Right lobe of liver (tissue), 6 donors: ENCODE results near the gene UBE2N. TPM values are rescaled to one million over a fixed set of nuclear protein-coding genes. Genes with fewer than 3 reads are reported as not detected.

ENCODE experiments used
- ATAC-seq, 4 donors: fragments of 200-7000 bp; cut with Tn5 transposase; one replicate each; pipeline ENCODE4 v1.9.1; 2020; ENCODE audit warnings: mild to moderate bottlenecking in 4 of 4, moderate library complexity in 4 of 4
- DNase-seq, 3 donors: peaks; one replicate each; pipeline ENCODE4 v3.0.0-alpha.2; 2020
- H3K27ac ChIP-seq, 3 donors: fragments of 200-600 bp; one replicate each; pipeline ENCODE4 v1.8.0; 2022
- H3K27me3 ChIP-seq, 2 donors: fragments of 200-600 bp; one replicate each; pipeline ENCODE4 v1.8.0; 2022
- H3K36me3 ChIP-seq, 4 donors: fragments of 200-600 bp; sonication (generic) in 1 of 4; one replicate each; pipeline versions ENCODE4 v1.5.1 to v1.8.0; 2017 to 2022; ENCODE audit warnings: control low read depth in 1 of 4
- H3K4me1 ChIP-seq, 4 donors: fragments of 200-600 bp; sonication (generic) in 1 of 4; one replicate each; pipeline versions ENCODE4 v1.5.1 to v1.8.0; 2017 to 2022; ENCODE audit warnings: control low read depth in 1 of 4
- H3K4me3 ChIP-seq, 3 donors: fragments of 200-600 bp; one replicate each; pipeline ENCODE4 v1.8.0; 2022
- H3K9me3 ChIP-seq, 4 donors: fragments of 200-600 bp; sonication (generic) in 1 of 4; one replicate each; pipeline versions ENCODE4 v1.5.1 to v1.8.0; 2017 to 2022; ENCODE audit warnings: control low read depth in 1 of 4
- POLR2A ChIP-seq: fragments of 450-650 bp; IDR thresholded peaks from one replicate; pipeline ENCODE4 v1.6.1; 2017; ENCODE audit warnings: antibody characterized with exemption, mild to moderate bottlenecking
- WGBS: methylation state at CpG from one replicate; pipeline ENCODE4 v1.1.6; 2018; ENCODE audit warnings: low coverage, low lambda C conversion rate; ENCODE audit not compliant: insufficient coverage; ENCODE audit errors: missing lambda C conversion rate; 5-methylcytosine and 5-hydroxymethylcytosine counted together
- intact Hi-C, 2 donors: fragments of 100-400 bp; cut with DNase I; formaldehyde crosslinking; loops; one replicate each; pipeline versions ENCODE4 v1.11.2 to v1.14.1; 2022
- total RNA-seq, 6 experiments: library from RNA; depleted of rRNA in 2 of 6; stranded (reverse); fragments of >200 nt in 2 of 6; fragmentation: NEBNext Ultra II Directional in 3 of 6; extraction: Animal tissue kit (Norgen Biotek cat#: 25700) in 3 of 6; gene quantifications; one replicate each; pipeline versions ENCODE4 v1.1.0 to v1.2.4, GENCODE V29; 2016 to 2023
- TF ChIP-seq, protein P1 (sequence below), 4 donors: fragments of 200-600 bp in 3 of 4; fragments of 450-650 bp in 1 of 4; IDR thresholded peaks; one replicate each; pipeline versions ENCODE4 v1.5.1 to v1.8.0; 2016 to 2022; ENCODE audit warnings: antibody characterized with exemption in 4 of 4, mild to moderate bottlenecking in 2 of 4
- donor health status: DM: no; HTN: yes; CAD: no.
- donor health status: DM: no; HTN: no; CAD: no.
- donor health status: DM: no; HTN: no; CAD: no.
- donor health status: DM: no; HTN: yes; CAD: no.
- donor health status: DM: no; HTN: yes; CAD: no.

Gene UBE2N
- total RNA-seq, 6 experiments from 2014 or later = 22.0 to 36.2 (median 28.6) TPM

- no peak for DNase-seq
- no peaks in the 10 kb centered on the region for H3K27me3 ChIP-seq
- H3K4me3 ChIP-seq = no peak overlapping the region
- no peaks in the 10 kb centered on the region for H3K9me3 ChIP-seq
- no peak for ATAC-seq
- 97% methylated on average over 3 of the region's 3 CpGs for WGBS
- intact Hi-C loops = no loop called here
- TF ChIP-seq, protein P1, sequence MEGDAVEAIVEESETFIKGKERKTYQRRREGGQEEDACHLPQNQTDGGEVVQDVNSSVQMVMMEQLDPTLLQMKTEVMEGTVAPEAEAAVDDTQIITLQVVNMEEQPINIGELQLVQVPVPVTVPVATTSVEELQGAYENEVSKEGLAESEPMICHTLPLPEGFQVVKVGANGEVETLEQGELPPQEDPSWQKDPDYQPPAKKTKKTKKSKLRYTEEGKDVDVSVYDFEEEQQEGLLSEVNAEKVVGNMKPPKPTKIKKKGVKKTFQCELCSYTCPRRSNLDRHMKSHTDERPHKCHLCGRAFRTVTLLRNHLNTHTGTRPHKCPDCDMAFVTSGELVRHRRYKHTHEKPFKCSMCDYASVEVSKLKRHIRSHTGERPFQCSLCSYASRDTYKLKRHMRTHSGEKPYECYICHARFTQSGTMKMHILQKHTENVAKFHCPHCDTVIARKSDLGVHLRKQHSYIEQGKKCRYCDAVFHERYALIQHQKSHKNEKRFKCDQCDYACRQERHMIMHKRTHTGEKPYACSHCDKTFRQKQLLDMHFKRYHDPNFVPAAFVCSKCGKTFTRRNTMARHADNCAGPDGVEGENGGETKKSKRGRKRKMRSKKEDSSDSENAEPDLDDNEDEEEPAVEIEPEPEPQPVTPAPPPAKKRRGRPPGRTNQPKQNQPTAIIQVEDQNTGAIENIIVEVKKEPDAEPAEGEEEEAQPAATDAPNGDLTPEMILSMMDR (IDR thresholded peaks at IDR 0.05) = no peak
- TF ChIP-seq POLR2A = no peak
- H3K27ac ChIP-seq = no peak overlapping the region
- H3K4me1 ChIP-seq = peaks cover 0 to 2% (median under 1%) of the 10 kb centered on the region in 4 donors
- no peaks in the 10 kb centered on the region for H3K36me3 ChIP-seq
Observed at GRCh38 chr12:93368766-93369165, 73.0 kb downstream of the UBE2N start.

DNA sequence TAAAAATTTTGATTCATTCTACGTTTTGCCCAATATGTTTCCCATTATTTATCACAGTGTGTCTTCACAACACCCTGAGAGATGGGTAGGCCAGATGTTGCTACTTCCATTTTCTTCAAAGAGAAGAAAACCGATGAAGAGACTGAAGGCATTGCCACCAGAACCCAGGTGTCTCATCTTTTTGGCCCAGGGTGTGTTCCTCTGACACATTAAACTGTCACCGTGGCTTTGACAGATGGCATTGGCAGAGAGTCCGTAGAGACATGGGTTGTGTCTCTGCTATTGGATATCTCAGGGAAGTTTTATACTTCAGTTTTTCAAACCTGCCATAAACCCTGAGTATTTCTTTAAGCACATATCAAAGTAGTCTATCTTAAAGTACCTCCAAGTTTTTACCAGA is 75.3 kb downstream of the UBE2N start:
- no peaks in the 10 kb centered on the region for H3K36me3 ChIP-seq
- H3K4me1 ChIP-seq = no peaks in the 10 kb centered on the region
- 89% methylated on average over 4 of the region's 4 CpGs for WGBS
- H3K9me3 ChIP-seq = no peaks in the 10 kb centered on the region
- no peak overlapping the region for H3K4me3 ChIP-seq
- ATAC-seq (no peak), DNase-seq (no peak)
- no peak overlapping the region for H3K27ac ChIP-seq
- intact Hi-C loops = no loop called here
- H3K27me3 ChIP-seq = no peaks in the 10 kb centered on the region
- TF ChIP-seq POLR2A = no peak
- TF ChIP-seq, protein P1 (IDR thresholded peaks at IDR 0.05) = no peak

DNA sequence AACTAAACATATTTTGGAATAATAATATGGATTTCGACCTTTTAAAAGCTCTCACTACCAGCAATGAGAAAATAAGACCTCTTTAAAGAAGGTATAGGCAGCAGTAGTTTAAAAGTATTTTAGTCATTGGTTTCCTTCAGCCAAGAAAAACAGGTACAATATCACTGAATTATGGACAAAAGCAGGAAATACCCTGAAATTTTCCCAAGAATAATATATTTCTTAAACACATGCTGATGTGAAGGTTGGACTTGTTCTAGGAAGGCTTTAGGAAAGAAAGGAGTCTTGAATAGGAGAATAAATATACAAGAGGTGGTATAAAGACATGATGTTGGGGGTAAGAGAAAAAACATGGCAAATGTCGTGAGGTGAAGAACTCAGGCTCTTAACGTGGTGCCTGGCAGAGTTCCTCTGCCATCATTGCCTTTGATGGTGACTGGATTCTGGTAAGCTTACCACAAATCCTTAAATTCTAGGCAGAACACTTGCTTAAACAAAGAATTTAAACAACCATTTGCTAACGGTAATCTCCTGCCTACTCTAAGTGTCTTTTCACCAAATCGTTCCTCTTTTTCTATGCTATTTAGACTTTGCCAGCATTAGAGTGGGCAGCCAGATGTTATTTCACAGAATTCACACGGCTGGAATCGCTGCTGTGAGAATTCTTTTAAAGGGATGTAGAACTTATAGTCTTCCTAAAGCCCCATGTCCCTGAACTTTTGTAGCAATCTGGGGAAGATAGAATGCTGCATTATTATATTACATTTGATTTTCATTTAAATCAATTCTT is 75.9 kb downstream of the UBE2N start:
- H3K36me3 ChIP-seq = no peaks in the 10 kb centered on the region
- no peaks in the 10 kb centered on the region for H3K4me1 ChIP-seq
- H3K4me3 ChIP-seq = no peak overlapping the region
- no peaks in the 10 kb centered on the region for H3K9me3 ChIP-seq
- DNase-seq (no peak), ATAC-seq (no peak)
- intact Hi-C loops = no loop called here
- no peak for TF ChIP-seq POLR2A
- TF ChIP-seq, protein P1 (IDR thresholded peaks at IDR 0.05) = no peak
- no peak overlapping the region for H3K27ac ChIP-seq
- no peaks in the 10 kb centered on the region for H3K27me3 ChIP-seq
- WGBS = 74% methylated on average over 7 of the region's 7 CpGs

DNA sequence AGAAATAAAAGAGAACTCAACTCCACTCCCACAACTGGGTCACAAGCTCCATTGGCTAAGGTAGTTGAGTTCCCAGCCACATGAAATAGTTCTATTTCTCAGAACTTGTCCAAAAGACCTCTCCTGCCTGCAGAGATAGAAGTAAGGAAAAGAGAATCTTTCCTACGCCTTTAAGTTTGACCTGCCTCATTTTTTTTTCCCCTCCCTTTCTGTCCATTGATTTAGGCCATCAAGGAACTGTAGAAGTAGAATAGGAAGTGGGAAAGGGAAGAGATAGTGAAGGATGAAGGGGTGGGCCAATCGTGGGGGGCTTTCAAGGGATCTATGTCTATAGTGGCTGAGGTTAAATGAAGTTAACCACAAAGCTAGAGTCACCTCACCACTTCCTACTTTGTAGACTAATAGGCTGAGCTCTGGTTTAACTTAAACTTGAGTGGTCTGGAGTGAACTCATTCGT is 77.9 kb downstream of the UBE2N start:
- ATAC-seq (no peak), DNase-seq (no peak)
- H3K36me3 ChIP-seq = no peaks in the 10 kb centered on the region
- H3K4me1 ChIP-seq = no peaks in the 10 kb centered on the region
- H3K27me3 ChIP-seq = no peaks in the 10 kb centered on the region
- TF ChIP-seq, protein P1 (IDR thresholded peaks at IDR 0.05) = no peak
- TF ChIP-seq POLR2A = no peak
- no peak overlapping the region for H3K27ac ChIP-seq
- WGBS = 54% methylated on average over 3 of the region's 3 CpGs
- H3K4me3 ChIP-seq = no peak overlapping the region
- intact Hi-C loops = no loop called here
- no peaks in the 10 kb centered on the region for H3K9me3 ChIP-seq
